Vagina (tissue), 2 donors: ENCODE results near the gene ARHGAP18. TPM values are rescaled to one million over a fixed set of nuclear protein-coding genes. Genes with fewer than 3 reads are reported as not detected.

Source experiments
- DNase-seq, 2 donors: peaks; one replicate each; pipeline ENCODE4 v3.0.0-alpha.2; 2017; ENCODE audit errors: extremely low spot score in 2 of 2
- H3K27ac ChIP-seq: fragments of 200-600 bp; sonication (generic); one replicate; pipeline ENCODE4 v1.5.1; 2019
- H3K27me3 ChIP-seq: fragments of 200-600 bp; sonication (generic); one replicate; pipeline ENCODE4 v1.5.1; 2019
- H3K36me3 ChIP-seq, 2 donors: fragments of 200-600 bp; sonication (generic); one replicate each; pipeline ENCODE4 v1.5.1; 2017 to 2019
- H3K4me1 ChIP-seq: fragments of 200-600 bp; sonication (generic); one replicate; pipeline ENCODE4 v1.5.1; 2019
- H3K4me3 ChIP-seq, 2 donors: fragments of 200-600 bp; sonication (generic); 1 replicate in 1 of 2; 2 replicates in 1 of 2; pipeline ENCODE4 v1.5.1; 2016 to 2019
- H3K9me3 ChIP-seq: fragments of 200-600 bp; sonication (generic); one replicate; pipeline ENCODE4 v1.5.1; 2019
- CTCF ChIP-seq, 3 experiments: fragments of 450-650 bp in 2 of 3; fragments of 200-600 bp in 1 of 3; sonication (generic) in 1 of 3; IDR thresholded peaks; one replicate each; pipeline ENCODE4 v1.5.1; 2017 to 2019; ENCODE audit warnings: antibody characterized with exemption in 3 of 3, mild to moderate bottlenecking in 2 of 3, moderate library complexity in 2 of 3
- POLR2A ChIP-seq, 2 donors: fragments of 450-650 bp; IDR thresholded peaks; one replicate each; pipeline ENCODE4 v1.6.1; 2017; ENCODE audit warnings: antibody characterized with exemption in 2 of 2, mild to moderate bottlenecking in 2 of 2, moderate library complexity in 2 of 2
- POLR2AphosphoS5 ChIP-seq, 2 donors: sonication (generic); formaldehyde crosslinking; IDR thresholded peaks; one replicate each; pipeline ENCODE4 v1.9.0; 2017; ENCODE audit warnings: antibody characterized with exemption in 2 of 2, mild to moderate bottlenecking in 2 of 2, low read depth in 1 of 2; ENCODE audit not compliant: insufficient read depth in 1 of 2
- intact Hi-C: fragments of 100-400 bp; cut with DNase I; formaldehyde crosslinking; loops from one replicate; pipeline ENCODE4 v1.15.1; 2023
- total RNA-seq: library from RNA; depleted of rRNA; stranded (reverse); fragments of >200 nt; gene quantifications from one replicate; pipeline ENCODE4 v1.2.3, GENCODE V29; 2016

ARHGAP18 gene
- total RNA-seq, 1 donor from 2014 or later = 7.6 TPM

- Histone ChIP-seq H3K4me1 (no peaks in the 10 kb centered on the region), H3K9me3 (no peaks in the 10 kb centered on the region), H3K27ac (no peak overlapping the region), H3K27me3 (no peaks in the 10 kb centered on the region), H3K4me3 (no peak overlapping the region), H3K36me3 (no peaks in the 10 kb centered on the region)
- intact Hi-C loops = no loop called here
- no peak for DNase-seq
- no peak for TF ChIP-seq POLR2AphosphoS5 (IDR thresholded peaks at IDR 0.05; ENCODE audit: insufficient read depth in 1 of 2, low read depth in 1 of 2)
- no peak for TF ChIP-seq POLR2A (IDR thresholded peaks at IDR 0.05)
- no peak for TF ChIP-seq CTCF (IDR thresholded peaks at IDR 0.05)
Observed at GRCh38 chr6:129565811-129566210, 144.2 kb downstream of the ARHGAP18 start.

- H3K27ac ChIP-seq = no peak overlapping the region
- H3K36me3 ChIP-seq = no peaks in the 10 kb centered on the region
- H3K9me3 ChIP-seq = no peaks in the 10 kb centered on the region
- intact Hi-C loops = no loop called here
- H3K27me3 ChIP-seq = no peaks in the 10 kb centered on the region
- TF ChIP-seq POLR2AphosphoS5 (IDR thresholded peaks at IDR 0.05; ENCODE audit: insufficient read depth in 1 of 2, low read depth in 1 of 2) = no peak
- no peak for DNase-seq
- H3K4me3 ChIP-seq = no peak overlapping the region
- no peaks in the 10 kb centered on the region for H3K4me1 ChIP-seq
Observed at GRCh38 chr6:129565366-129565765, 144.6 kb downstream of the ARHGAP18 start.

- no peak for DNase-seq
- TF ChIP-seq POLR2AphosphoS5 (IDR thresholded peaks at IDR 0.05; ENCODE audit: insufficient read depth in 1 of 2, low read depth in 1 of 2) (no peak), CTCF (IDR thresholded peaks at IDR 0.05) (no peak), POLR2A (IDR thresholded peaks at IDR 0.05) (no peak)
- no peaks in the 10 kb centered on the region for H3K9me3 ChIP-seq
- H3K4me3 ChIP-seq = no peak overlapping the region
- intact Hi-C loops = no loop called here
- no peaks in the 10 kb centered on the region for H3K4me1 ChIP-seq
- H3K27me3 ChIP-seq = no peaks in the 10 kb centered on the region
- H3K27ac ChIP-seq = no peak overlapping the region
- no peaks in the 10 kb centered on the region for H3K36me3 ChIP-seq
Observed at GRCh38 chr6:129558248-129558647, 151.7 kb downstream of the ARHGAP18 start.

GRCh38 chr6:129555206-129555832 lies 154.7 kb downstream of the ARHGAP18 start:
- no peaks in the 10 kb centered on the region for H3K4me1 ChIP-seq
- no peak for DNase-seq
- TF ChIP-seq POLR2A (IDR thresholded peaks at IDR 0.05) (no peak), CTCF (IDR thresholded peaks at IDR 0.05) (no peak), POLR2AphosphoS5 (IDR thresholded peaks at IDR 0.05; ENCODE audit: insufficient read depth in 1 of 2, low read depth in 1 of 2) (no peak)
- no peaks in the 10 kb centered on the region for H3K27me3 ChIP-seq
- intact Hi-C loops = no loop called here
- no peak overlapping the region for H3K4me3 ChIP-seq
- no peak overlapping the region for H3K27ac ChIP-seq
- H3K36me3 ChIP-seq = no peaks in the 10 kb centered on the region
- no peaks in the 10 kb centered on the region for H3K9me3 ChIP-seq

GRCh38 chr6:129552413-129552812 lies 157.6 kb downstream of the ARHGAP18 start:
- Histone ChIP-seq H3K27me3 (no peaks in the 10 kb centered on the region), H3K9me3 (no peaks in the 10 kb centered on the region), H3K4me3 (no peak overlapping the region), H3K27ac (no peak overlapping the region), H3K4me1 (no peaks in the 10 kb centered on the region), H3K36me3 (no peaks in the 10 kb centered on the region)
- no peak for DNase-seq
- TF ChIP-seq POLR2A (IDR thresholded peaks at IDR 0.05) (no peak), CTCF (IDR thresholded peaks at IDR 0.05) (no peak), POLR2AphosphoS5 (IDR thresholded peaks at IDR 0.05; ENCODE audit: insufficient read depth in 1 of 2, low read depth in 1 of 2) (no peak)
- intact Hi-C loops = no loop called here
